ENCODE results near the gene ORM1.

The ORM1 gene

DNA sequence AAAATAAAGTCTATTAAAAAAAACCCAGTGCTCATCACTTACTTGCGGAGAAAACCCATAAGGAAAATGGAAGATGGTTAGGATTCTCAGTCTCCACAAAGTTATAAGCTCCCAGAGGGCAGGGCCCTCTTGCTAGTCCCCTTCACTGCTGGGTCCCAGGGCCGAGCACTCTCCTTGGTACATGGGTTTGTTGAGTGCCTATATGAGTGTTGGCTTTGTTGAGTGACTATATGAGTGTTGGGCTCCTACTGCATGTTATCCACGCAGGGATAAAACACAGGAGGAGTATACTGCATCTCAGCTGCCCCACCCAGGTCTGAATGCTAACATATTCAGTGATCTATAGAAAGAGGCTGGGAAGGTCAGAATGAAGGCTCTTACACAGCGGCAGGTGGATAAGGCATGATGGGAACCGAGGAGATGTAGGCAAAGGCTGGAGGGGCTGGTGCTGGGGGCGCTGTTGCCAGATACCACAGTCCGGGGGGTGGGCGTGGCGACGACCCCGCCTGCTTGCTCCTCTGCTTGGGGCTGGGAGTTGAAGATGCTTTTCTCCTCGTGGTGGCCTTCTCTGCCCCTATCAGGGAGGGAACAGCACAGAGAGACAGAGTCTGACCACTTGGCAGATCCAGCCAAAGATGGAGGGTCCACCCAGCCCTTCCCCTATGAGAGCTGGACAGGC is 18.4 kb downstream of the ORM1 start:
- DNase-seq (ENCODE audit: low read depth in 1 of 2, low spot score in 1 of 2), result no peak

GRCh38 chr9:114341991-114342390 is 19.1 kb downstream of the ORM1 start:
- DNase-seq (ENCODE audit: low read depth in 1 of 2, low spot score in 1 of 2), result no peak

- no peak for DNase-seq (ENCODE audit: low read depth in 1 of 2, low spot score in 1 of 2)
Observed at GRCh38 chr9:114342755-114343440, 20.0 kb downstream of the ORM1 start.

GRCh38 chr9:114343471-114344187 is 20.7 kb downstream of the ORM1 start:
- no peak for DNase-seq (ENCODE audit: low read depth in 1 of 2, low spot score in 1 of 2)

DNA sequence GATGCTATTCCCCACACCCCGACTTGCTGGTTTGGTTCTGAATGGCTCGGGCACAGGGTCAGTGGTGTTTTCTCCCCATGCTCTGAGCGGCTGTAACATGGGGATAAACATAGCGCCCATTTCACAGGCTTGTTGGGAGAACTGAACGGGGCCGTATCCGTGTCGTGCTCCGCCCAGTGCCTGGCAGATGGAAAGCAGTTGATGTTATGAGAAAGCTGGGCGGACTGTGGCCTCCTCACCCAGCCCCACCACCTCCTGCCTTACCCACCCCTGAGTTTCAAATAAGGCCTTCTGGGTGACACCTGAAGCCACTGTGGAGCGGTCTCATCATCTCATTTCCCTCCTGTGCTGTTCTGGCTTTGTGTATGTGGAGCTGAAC is 21.3 kb downstream of the ORM1 start:
- no peak for DNase-seq (ENCODE audit: low read depth in 1 of 2, low spot score in 1 of 2)

DNA sequence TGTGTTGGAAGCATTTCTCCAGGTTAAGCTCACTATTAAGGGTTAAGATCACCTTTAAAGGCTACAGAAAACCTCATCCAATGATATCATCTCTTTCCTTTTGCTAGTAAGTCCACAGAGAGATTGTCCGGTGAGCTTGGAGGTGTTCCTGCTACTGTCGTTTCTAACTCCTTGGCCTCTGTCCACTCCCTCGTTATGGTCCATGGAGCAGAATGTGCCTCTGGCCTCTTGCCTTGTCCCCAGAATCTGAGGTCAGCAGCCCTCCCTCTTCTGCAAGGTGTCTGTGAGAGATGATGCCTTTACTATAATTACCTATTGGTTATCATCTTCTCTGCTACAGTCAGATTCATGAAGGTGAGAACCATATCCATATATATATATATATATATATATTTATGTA is 21.8 kb downstream of the ORM1 start:
- no peak for DNase-seq (ENCODE audit: low read depth in 1 of 2, low spot score in 1 of 2)

GRCh38 chr9:114345493-114346065 is 22.7 kb downstream of the ORM1 start:
- no peak for DNase-seq (ENCODE audit: low read depth in 1 of 2, low spot score in 1 of 2)

GRCh38 chr9:114346146-114346545 is 23.2 kb downstream of the ORM1 start:
- DNase-seq (ENCODE audit: low read depth in 1 of 2, low spot score in 1 of 2), result no peak

GRCh38 chr9:114347675-114348074 is 24.8 kb downstream of the ORM1 start:
- no peak for DNase-seq (ENCODE audit: low read depth in 1 of 2, low spot score in 1 of 2)

DNA sequence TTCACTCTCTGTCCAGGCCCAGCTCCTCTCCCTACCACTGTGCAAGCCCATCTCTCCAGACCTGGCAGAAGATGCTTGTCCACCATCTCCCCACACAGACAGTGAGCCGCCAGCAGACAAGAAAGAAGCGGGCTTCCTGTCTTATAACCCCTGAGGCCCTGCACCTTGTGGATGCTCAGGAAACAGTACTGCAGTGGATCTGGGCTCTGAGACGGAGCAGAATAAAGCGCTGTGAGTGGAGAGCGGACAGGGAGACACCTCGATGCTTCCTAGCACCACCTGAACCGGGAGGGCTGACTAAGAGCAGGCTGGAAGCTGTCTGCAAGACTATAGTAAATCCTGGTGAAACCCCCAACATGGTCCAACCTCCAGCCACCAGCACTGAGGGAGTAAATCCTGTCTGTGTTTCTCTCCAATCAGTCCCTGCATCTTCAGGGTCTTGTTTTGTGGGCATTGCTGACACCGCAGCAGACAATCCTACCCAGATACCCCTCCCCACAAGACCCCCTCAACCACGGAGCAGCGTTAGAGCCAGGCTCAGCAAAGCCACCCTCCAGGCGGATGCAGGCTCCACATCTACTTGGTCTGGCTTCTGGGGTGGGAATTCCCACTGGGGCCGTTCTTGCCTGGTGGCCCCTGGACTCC is 25.5 kb downstream of the ORM1 start:
- no peak for DNase-seq (ENCODE audit: low read depth in 1 of 2, low spot score in 1 of 2)

- peak in 1 of 2 donors; percentile 64 for DNase-seq (ENCODE audit: low read depth in 1 of 2, low spot score in 1 of 2)
Observed at GRCh38 chr9:114348906-114349482, 26.1 kb downstream of the ORM1 start.

DNA sequence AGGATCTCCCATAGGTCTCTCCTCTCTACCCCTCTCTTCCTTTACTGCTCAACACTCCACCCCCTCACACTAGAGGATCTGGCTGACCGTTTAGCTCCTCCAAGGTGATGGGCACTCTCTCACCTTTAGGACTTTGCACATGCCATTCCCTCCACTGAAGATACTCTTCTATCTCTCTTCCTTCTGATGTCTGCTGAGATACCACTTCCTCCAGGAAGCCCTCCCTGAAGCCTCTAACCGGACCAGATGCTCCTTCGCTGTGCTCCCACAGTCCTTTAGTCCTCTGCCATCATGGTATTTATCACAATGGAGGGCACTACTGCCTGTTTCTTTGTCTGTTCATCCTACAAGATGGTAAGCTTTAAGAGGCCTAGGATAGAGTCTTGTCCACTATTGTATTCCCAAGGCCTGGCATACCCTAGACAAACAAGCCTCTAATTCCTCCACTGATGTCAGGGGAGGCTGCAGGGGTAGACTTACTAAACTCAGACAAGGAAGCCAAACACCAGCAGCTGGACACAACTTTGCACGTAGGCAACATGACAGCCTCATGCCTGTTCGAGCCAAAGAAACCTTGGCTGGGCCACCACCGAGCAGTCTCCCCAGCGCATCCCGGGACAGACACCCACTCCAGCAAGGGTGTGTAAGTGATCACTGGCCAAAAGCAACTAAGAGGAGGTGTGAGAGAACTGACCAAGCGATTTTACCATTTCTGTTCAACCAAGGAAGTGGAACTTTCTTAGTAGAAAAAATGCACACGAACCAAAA is 27.0 kb downstream of the ORM1 start:
- DNase-seq (ENCODE audit: low read depth in 1 of 2, low spot score in 1 of 2), result no peak

DNA sequence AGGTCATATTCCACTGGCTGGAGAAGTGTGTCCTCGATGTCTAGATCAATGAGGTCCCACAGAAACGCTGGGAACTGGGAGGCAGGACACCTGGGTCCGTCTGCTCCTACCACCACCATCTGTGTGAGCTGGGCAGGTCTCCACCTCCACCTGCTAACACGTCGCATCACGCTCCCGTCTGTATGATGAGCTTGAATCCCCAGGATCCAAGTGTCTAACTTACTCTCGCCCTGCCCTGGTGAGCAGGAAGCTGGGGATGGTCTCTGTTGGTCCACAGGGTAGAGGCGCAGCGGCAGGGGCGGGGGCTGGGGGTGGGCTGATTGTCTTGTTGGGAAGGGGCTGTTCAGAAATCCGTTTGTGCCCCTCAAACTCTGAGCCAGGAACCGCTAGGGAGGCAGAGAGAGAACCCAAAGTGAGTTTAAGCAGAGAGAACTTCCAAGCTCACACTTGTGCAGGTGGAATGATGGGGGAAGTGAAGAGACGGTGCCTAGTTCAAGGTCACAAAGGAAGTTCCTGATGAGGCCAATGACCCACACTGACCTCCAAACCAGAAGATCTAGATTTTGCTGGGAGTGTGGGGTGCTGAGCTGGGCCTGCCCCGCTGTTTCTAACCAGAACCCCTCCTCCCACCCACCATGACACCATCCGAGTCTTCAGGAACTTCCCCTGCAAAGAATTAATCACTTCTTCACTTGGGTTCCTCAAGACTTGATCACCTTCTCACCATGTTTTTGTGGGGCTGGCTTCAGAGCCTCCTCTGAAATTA is 27.9 kb downstream of the ORM1 start:
- no peak for DNase-seq (ENCODE audit: low read depth in 1 of 2, low spot score in 1 of 2)

DNA sequence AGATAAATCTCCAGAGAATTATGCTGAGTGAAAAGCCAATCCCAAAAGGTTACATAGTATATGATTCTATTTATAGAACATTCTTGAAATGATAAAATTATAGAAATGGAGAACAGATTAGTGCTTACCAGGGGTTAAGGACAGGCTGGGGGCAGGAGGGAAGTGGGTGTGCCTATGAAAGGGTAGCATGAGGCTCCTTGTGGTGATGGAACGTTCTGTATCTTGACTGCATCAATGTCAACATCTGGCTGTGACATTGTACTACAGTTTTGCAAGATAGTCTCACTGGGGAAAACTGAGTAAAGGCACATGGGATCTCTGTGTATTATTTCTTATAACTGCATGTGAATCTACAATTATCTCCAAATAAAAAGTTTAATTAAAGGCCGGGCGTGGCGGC is 29.0 kb downstream of the ORM1 start:
- no peak for DNase-seq (ENCODE audit: low read depth in 1 of 2, low spot score in 1 of 2)

DNA sequence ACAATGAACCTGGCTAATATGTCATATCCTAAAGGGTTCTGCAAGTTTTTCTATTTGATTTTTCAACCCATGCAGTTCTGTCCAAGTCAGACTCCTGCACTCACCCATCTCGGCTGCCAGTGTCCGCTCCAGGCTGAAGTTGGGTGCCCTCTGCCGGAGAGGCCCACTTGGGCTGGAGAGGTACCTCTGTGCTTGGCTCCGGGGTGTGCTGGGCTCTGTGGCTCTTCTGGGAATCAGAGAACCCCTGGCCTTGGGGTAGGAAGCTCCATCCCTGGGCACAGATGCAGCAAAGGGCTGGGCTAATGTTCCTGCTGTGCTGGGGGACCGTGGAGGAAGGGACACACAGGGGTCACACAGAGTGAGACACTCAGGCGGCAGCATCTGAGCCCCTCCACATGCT is 32.9 kb downstream of the ORM1 start:
- DNase-seq (ENCODE audit: low read depth in 1 of 2, low spot score in 1 of 2), result no peak

GRCh38 chr9:114356792-114357191 is 33.9 kb downstream of the ORM1 start:
- DNase-seq (ENCODE audit: low read depth in 1 of 2, low spot score in 1 of 2), result no peak

GRCh38 chr9:114357360-114357759 is 34.5 kb downstream of the ORM1 start:
- no peak for DNase-seq (ENCODE audit: low read depth in 1 of 2, low spot score in 1 of 2)

DNA sequence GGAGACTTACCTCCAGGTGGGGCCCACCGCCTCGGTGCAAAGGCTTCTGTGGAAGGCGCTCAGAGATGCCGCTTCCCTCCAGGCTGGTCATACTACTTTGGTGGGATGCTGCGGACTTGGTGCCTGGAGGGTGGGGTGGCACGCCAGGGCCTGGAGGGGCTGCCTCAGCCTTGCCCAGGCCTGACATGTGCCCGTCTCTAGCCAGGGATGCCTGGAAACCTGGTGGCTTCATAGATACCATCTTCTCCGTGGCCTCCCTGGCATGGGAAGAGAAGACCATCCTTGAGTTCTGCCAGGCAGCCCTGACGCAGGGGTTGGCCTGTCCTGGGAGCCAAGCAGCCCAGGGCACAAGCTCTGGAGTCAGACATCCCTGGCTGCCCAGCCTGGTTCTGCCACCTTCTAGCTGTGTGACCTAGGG is 35.0 kb downstream of the ORM1 start:
- no peak for DNase-seq (ENCODE audit: low read depth in 1 of 2, low spot score in 1 of 2)

- DNase-seq (ENCODE audit: low read depth in 1 of 2, low spot score in 1 of 2), result no peak
Observed at GRCh38 chr9:114359801-114360200, 36.9 kb downstream of the ORM1 start.

DNA sequence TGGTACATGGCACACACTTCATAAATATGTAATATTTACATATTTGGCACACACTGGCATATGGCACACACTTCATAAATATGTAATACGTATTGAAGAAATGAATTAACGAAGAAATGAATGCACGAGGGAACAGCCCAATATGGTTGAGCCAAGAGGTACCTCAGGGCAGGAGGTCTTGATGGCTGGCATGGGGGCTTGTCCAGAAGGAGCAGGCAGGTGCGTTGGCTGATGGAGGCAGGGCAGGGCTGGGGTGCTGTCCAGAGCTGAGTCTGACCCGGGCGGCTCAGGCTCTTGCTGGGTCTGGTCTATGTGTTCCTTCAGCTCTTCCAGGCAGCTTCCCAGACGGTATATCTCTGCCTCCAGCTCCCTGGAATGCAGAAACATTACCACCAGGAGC is 38.6 kb downstream of the ORM1 start:
- DNase-seq (ENCODE audit: low read depth in 1 of 2, low spot score in 1 of 2), result no peak

All from activated T-helper 1 cell treated with anti-CD3 and anti-CD28 coated beads, Interleukin-2, amount 50 U/mL, for 16 hours (primary cell).